ENCODE measurements around the gene CDKL5. TPM values are rescaled to one million over a fixed set of nuclear protein-coding genes. Genes with fewer than 3 reads are reported as not detected.

CDKL5 gene
- polyA plus RNA-seq, result 1 to 10 TPM; 1.5 to 1.6 TPM

DNA sequence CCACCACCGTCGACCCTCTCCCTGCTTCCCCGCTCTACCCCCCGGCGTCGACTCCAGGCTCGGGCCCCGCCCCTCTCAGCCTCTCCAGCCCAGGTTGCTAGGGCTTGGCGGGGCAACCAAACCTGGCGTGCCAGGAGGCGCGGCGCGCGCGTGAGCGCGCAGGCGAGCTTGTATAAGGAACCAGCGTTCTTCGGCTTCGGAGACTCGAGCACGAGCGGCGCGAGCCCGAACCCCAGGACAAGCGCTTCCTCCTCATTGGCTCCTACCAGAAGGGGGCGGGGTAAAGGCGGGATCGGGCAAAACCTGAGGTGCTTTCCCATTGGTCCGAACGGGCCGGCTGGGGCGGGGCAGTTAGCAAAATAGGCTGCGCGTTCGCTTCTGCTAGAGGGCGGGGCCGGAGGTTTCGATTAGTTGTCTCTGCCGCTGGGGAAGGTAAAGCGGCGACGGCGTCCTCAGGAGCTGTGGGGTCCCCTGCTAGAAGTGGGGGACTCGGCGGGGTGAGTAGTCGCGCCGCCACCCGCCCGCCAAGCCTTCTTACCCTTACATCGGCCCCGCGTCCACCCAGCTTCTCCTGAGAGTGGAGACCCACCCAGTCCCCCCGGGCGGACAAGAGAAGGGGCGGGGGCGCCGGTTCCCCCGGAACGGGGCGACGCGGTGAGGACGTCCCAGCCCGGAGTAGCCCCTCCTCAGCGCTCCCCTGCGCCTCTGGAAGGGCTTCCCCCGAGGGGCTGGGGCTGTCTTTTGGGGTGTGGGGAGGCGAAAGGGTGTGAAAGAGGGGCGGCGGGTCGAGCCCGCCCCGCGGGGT, at the start of gene CDKL5:
Gene CDKL5, plus strand, starts transcription at position 410 of the 805 bp plus-strand sequence. CDS start 81,489 bp downstream, outside the sequence.
- Histone ChIP-seq H3K27ac (ENCODE audit: low read depth in 2 of 2, low read length in 1 of 2) (peak within 1 kb of the TSS; percentile 84 to 85), H3K9me3 (ENCODE audit: control insufficient read depth in 2 of 2, insufficient read depth in 1 of 2, low read depth in 1 of 2, low read length in 1 of 2) (no peaks in the 10 kb centered on the region), H3K27me3 (ENCODE audit: control insufficient read depth in 1 of 2, insufficient read depth in 2 of 2, low read length in 2 of 2) (peaks cover 0 to 3% of the 10 kb centered on the region in 2 donors), H3K36me3 (ENCODE audit: control insufficient read depth in 2 of 2, insufficient read depth in 2 of 2, low read length in 1 of 2) (no peaks in the 10 kb centered on the region), H3K4me3 (ENCODE audit: low read depth in 1 of 2, low read length in 2 of 2) (peak within 1 kb of the TSS; percentile 74 to 82), H3K4me1 (ENCODE audit: control insufficient read depth in 2 of 2, insufficient read depth in 2 of 2, low read length in 1 of 2) (no peaks in the 10 kb centered on the region)
- WGBS, 2 donors, result 1 to 20% methylated on average over 73 to 79 of the region's 79 CpGs

DNA sequence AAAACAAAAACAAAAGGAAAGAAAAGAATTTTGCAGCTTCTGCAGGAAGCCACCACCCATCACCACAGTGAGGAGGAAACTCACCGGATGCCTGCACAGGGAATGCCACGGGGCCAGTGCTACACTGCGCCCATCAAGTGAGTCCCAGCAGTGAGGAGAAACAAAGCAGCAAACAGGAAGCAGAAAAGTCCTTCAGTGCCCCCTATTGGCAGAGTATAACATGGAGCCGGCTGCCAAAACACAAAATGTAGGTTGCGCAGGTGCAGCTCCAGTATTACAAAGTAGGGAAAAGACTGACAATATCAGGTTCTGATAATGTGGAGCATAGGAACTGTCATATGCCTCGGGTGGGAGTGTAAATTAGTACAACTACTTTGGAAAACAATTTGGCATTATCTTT, 47.6 kb upstream of the CDKL5 start:
- Histone ChIP-seq H3K4me3 (ENCODE audit: low read depth in 1 of 2, low read length in 2 of 2) (no peak overlapping the region), H3K4me1 (ENCODE audit: control insufficient read depth in 2 of 2, insufficient read depth in 2 of 2, low read length in 1 of 2) (no peaks in the 10 kb centered on the region), H3K27me3 (ENCODE audit: control insufficient read depth in 1 of 2, insufficient read depth in 2 of 2, low read length in 2 of 2) (no peaks in the 10 kb centered on the region), H3K9me3 (ENCODE audit: control insufficient read depth in 2 of 2, insufficient read depth in 1 of 2, low read depth in 1 of 2, low read length in 1 of 2) (no peaks in the 10 kb centered on the region), H3K27ac (ENCODE audit: low read depth in 2 of 2, low read length in 1 of 2) (no peak overlapping the region), H3K36me3 (ENCODE audit: control insufficient read depth in 2 of 2, insufficient read depth in 2 of 2, low read length in 1 of 2) (no peaks in the 10 kb centered on the region)
- WGBS, 2 donors, result 20 to 34% methylated on average over 6 of the region's 6 CpGs

DNA sequence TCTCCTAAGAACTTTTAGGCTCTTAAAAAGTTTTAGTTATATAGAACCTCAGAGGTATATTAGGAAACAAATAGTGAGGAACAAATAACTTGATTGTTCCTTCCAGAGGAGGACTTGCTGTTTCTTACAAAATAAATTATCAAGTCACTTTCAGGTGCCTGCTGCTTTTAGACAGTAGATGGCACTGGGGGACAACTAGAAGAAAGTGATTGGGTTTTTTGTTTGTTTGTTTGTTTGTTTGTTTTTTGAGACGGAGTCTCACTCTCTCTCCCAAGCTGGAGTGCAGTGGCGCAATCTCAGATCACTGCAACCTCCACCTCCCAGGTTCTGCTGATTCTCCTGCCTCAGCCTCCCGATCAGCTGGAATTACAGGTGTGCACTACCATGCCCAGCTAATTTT, 35.4 kb upstream of the CDKL5 start:
- no peaks in the 10 kb centered on the region for H3K4me1 ChIP-seq (ENCODE audit: control insufficient read depth in 2 of 2, insufficient read depth in 2 of 2, low read length in 1 of 2)
- H3K27me3 ChIP-seq (ENCODE audit: control insufficient read depth in 1 of 2, insufficient read depth in 2 of 2, low read length in 2 of 2), result no peaks in the 10 kb centered on the region
- H3K36me3 ChIP-seq (ENCODE audit: control insufficient read depth in 2 of 2, insufficient read depth in 2 of 2, low read length in 1 of 2), result no peaks in the 10 kb centered on the region
- no peak overlapping the region for H3K4me3 ChIP-seq (ENCODE audit: low read depth in 1 of 2, low read length in 2 of 2)
- no peaks in the 10 kb centered on the region for H3K9me3 ChIP-seq (ENCODE audit: control insufficient read depth in 2 of 2, insufficient read depth in 1 of 2, low read depth in 1 of 2, low read length in 1 of 2)
- 60 to 62% methylated on average over 3 of the region's 3 CpGs for WGBS, 2 donors
- H3K27ac ChIP-seq (ENCODE audit: low read depth in 2 of 2, low read length in 1 of 2), result no peak overlapping the region

DNA sequence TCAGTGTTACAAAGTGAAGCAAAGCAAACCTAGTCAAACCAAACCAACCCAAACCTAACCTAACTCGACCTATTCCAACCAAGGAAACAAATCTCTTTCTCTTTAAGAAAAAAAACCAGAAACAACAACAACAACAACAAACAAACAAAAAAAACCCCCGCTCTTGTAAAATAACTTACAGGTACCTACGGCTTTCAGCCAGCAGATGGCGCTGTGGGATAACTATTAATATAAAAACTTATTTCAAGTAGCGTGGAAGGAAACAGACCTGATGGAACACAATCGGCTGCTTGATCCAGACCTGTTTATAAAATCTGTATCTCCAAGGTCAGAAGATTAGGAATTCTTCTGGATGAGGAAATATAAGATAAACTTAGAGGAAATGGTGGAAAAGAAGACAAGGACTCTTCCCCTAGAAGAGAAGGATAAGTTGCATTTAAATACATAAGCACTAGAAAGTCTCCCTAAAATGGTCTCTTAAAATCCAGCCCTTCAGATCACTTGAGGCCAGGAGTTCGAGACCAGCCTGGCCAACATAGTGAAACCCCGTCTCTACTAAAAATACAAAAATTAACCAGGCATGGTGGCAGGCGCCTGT, 34.4 kb upstream of the CDKL5 start:
- no peaks in the 10 kb centered on the region for H3K4me1 ChIP-seq (ENCODE audit: control insufficient read depth in 2 of 2, insufficient read depth in 2 of 2, low read length in 1 of 2)
- H3K36me3 ChIP-seq (ENCODE audit: control insufficient read depth in 2 of 2, insufficient read depth in 2 of 2, low read length in 1 of 2), result no peaks in the 10 kb centered on the region
- no peak overlapping the region for H3K4me3 ChIP-seq (ENCODE audit: low read depth in 1 of 2, low read length in 2 of 2)
- no peaks in the 10 kb centered on the region for H3K9me3 ChIP-seq (ENCODE audit: control insufficient read depth in 2 of 2, insufficient read depth in 1 of 2, low read depth in 1 of 2, low read length in 1 of 2)
- H3K27me3 ChIP-seq (ENCODE audit: control insufficient read depth in 1 of 2, insufficient read depth in 2 of 2, low read length in 2 of 2), result no peaks in the 10 kb centered on the region
- no peak overlapping the region for H3K27ac ChIP-seq (ENCODE audit: low read depth in 2 of 2, low read length in 1 of 2)
- WGBS, 2 donors, result 21 to 26% methylated on average over 9 of the region's 9 CpGs

DNA sequence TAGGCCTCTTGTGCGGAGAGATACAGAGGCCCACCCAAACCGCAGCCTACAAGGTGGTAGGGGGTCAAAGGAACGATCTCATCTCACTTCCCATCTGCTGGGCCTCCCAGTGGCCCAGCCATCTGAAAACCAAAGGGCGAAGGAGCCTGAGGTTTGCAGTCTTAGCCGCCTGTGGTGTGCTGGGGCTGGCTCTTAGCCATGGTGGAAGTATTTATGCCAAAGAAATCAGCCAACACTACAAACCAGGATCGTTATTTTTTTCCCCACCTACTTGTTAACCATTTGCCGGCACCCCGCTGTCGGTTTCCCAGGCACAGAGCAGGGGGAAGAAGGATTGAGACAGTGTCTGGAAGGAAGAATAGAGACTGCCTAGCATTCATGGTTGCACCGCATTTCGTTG, 30.9 kb upstream of the CDKL5 start:
- Histone ChIP-seq H3K9me3 (ENCODE audit: control insufficient read depth in 2 of 2, insufficient read depth in 1 of 2, low read depth in 1 of 2, low read length in 1 of 2) (no peaks in the 10 kb centered on the region), H3K4me1 (ENCODE audit: control insufficient read depth in 2 of 2, insufficient read depth in 2 of 2, low read length in 1 of 2) (no peaks in the 10 kb centered on the region), H3K4me3 (ENCODE audit: low read depth in 1 of 2, low read length in 2 of 2) (no peak overlapping the region), H3K27ac (ENCODE audit: low read depth in 2 of 2, low read length in 1 of 2) (no peak overlapping the region), H3K36me3 (ENCODE audit: control insufficient read depth in 2 of 2, insufficient read depth in 2 of 2, low read length in 1 of 2) (no peaks in the 10 kb centered on the region), H3K27me3 (ENCODE audit: control insufficient read depth in 1 of 2, insufficient read depth in 2 of 2, low read length in 2 of 2) (no peaks in the 10 kb centered on the region)
- 74 to 77% methylated on average over 11 of the region's 11 CpGs for WGBS, 2 donors

DNA sequence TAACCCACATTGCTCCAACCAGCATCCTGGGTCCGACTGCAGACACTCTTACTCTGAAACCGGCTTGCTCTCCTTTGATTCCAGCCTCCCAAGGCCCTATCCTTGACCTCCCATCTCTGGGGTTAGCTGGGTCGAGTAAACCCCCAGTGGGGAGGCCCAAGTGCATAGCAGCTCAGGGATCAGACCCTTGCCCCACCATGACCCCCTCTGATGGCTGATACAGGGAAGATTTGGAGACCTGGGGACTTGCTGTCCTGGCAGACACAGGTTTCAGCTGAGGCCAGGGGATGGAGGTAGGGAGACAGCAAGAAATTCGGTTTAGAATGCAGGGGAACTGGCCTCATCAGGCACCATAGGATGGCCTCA, 23.6 kb upstream of the CDKL5 start:
- WGBS, 2 donors, result 68 to 80% methylated on average over 4 of the region's 4 CpGs
- H3K27ac ChIP-seq (ENCODE audit: low read depth in 2 of 2, low read length in 1 of 2), result no peak overlapping the region
- no peaks in the 10 kb centered on the region for H3K36me3 ChIP-seq (ENCODE audit: control insufficient read depth in 2 of 2, insufficient read depth in 2 of 2, low read length in 1 of 2)
- H3K27me3 ChIP-seq (ENCODE audit: control insufficient read depth in 1 of 2, insufficient read depth in 2 of 2, low read length in 2 of 2), result no peaks in the 10 kb centered on the region
- H3K9me3 ChIP-seq (ENCODE audit: control insufficient read depth in 2 of 2, insufficient read depth in 1 of 2, low read depth in 1 of 2, low read length in 1 of 2), result no peaks in the 10 kb centered on the region
- H3K4me3 ChIP-seq (ENCODE audit: low read depth in 1 of 2, low read length in 2 of 2), result no peak overlapping the region
- no peaks in the 10 kb centered on the region for H3K4me1 ChIP-seq (ENCODE audit: control insufficient read depth in 2 of 2, insufficient read depth in 2 of 2, low read length in 1 of 2)

DNA sequence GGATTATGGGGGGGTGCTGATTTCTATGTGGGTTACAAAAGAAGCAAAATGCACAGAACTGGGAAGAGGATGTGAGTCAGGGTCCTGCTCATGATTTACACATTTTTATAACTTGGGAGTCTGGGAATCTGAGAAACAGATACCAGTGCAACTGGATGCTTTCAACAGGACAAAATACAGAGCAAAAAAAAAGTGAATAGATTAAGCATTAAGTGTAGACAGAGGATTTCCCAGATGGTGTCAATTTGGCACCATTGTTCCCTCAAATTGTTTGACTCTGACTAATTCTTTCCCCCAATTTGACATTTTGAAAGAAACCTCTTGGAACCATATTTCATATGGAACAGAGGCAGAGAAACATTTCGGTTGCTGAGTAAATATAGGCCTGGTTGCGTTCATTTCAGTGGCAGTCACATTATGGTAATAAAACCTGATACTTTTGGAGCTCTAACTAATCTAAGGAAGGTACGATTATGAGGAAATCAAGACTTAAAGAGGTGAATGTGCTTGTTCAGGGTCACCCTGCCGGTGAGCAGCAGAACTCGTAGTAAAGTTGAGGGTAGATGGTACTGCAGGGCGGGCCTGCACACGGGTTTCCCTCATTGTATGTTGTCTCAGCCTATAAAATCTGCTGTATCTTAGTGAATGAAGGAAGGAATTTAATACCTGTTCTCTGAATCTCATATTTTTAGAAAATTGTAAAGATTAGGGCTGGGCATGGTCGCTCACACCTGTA, 18.7 kb upstream of the CDKL5 start:
- H3K9me3 ChIP-seq (ENCODE audit: control insufficient read depth in 2 of 2, insufficient read depth in 1 of 2, low read depth in 1 of 2, low read length in 1 of 2), result no peaks in the 10 kb centered on the region
- H3K36me3 ChIP-seq (ENCODE audit: control insufficient read depth in 2 of 2, insufficient read depth in 2 of 2, low read length in 1 of 2), result no peaks in the 10 kb centered on the region
- H3K4me3 ChIP-seq (ENCODE audit: low read depth in 1 of 2, low read length in 2 of 2), result no peak overlapping the region
- H3K4me1 ChIP-seq (ENCODE audit: control insufficient read depth in 2 of 2, insufficient read depth in 2 of 2, low read length in 1 of 2), result no peaks in the 10 kb centered on the region
- H3K27me3 ChIP-seq (ENCODE audit: control insufficient read depth in 1 of 2, insufficient read depth in 2 of 2, low read length in 2 of 2), result no peaks in the 10 kb centered on the region
- H3K27ac ChIP-seq (ENCODE audit: low read depth in 2 of 2, low read length in 1 of 2), result no peak overlapping the region
- WGBS, 2 donors, result 79 to 80% methylated on average over 8 of the region's 8 CpGs

DNA sequence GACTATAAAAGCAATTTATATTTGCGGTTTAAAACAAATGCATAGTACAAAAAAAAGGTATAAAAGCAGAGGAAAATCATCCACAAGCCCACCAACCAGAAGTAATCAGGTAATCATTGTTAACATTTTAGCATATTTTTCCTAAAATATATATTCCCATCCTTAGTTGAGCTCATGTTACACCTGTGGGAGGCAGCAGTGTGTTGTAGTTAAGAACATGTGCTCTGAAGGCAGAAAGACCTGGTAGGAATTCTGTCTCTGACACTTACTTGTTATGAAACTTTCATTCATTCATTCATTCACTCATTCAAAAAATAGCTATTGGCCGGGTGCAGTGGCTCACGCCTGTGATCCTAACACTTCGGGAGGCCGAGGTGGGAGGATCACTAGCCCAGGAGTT, 15.4 kb upstream of the CDKL5 start:
- H3K9me3 ChIP-seq (ENCODE audit: control insufficient read depth in 2 of 2, insufficient read depth in 1 of 2, low read depth in 1 of 2, low read length in 1 of 2), result no peaks in the 10 kb centered on the region
- no peaks in the 10 kb centered on the region for H3K36me3 ChIP-seq (ENCODE audit: control insufficient read depth in 2 of 2, insufficient read depth in 2 of 2, low read length in 1 of 2)
- H3K4me1 ChIP-seq (ENCODE audit: control insufficient read depth in 2 of 2, insufficient read depth in 2 of 2, low read length in 1 of 2), result no peaks in the 10 kb centered on the region
- H3K4me3 ChIP-seq (ENCODE audit: low read depth in 1 of 2, low read length in 2 of 2), result no peak overlapping the region
- H3K27me3 ChIP-seq (ENCODE audit: control insufficient read depth in 1 of 2, insufficient read depth in 2 of 2, low read length in 2 of 2), result no peaks in the 10 kb centered on the region
- H3K27ac ChIP-seq (ENCODE audit: low read depth in 2 of 2, low read length in 1 of 2), result no peak overlapping the region
- 86 to 90% methylated on average over 5 of the region's 5 CpGs for WGBS, 2 donors

DNA sequence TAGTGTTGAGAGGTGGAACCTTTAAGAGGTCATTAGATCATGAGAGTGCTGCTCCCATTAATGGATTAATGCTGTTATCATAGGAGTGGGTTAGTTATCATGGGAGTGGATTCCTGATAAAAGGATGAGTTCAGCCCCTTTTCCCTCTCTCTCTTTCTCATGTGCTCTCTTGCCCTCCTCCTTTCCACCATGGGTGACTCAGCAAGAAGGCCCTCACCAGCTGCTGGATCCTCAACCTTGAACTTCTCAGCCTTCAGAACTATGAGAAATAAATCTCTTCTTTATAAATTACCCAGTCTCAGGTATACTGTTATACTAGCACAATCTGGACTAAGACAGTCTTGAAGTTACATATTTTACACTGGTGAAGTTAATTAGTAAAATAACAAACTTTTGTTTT, 10.0 kb upstream of the CDKL5 start:
- no peaks in the 10 kb centered on the region for H3K4me1 ChIP-seq (ENCODE audit: control insufficient read depth in 2 of 2, insufficient read depth in 2 of 2, low read length in 1 of 2)
- H3K27me3 ChIP-seq (ENCODE audit: control insufficient read depth in 1 of 2, insufficient read depth in 2 of 2, low read length in 2 of 2), result peaks cover 0 to 4% of the 10 kb centered on the region in 2 donors
- no peak overlapping the region for H3K27ac ChIP-seq (ENCODE audit: low read depth in 2 of 2, low read length in 1 of 2)
- H3K9me3 ChIP-seq (ENCODE audit: control insufficient read depth in 2 of 2, insufficient read depth in 1 of 2, low read depth in 1 of 2, low read length in 1 of 2), result no peaks in the 10 kb centered on the region
- H3K36me3 ChIP-seq (ENCODE audit: control insufficient read depth in 2 of 2, insufficient read depth in 2 of 2, low read length in 1 of 2), result no peaks in the 10 kb centered on the region
- no peak overlapping the region for H3K4me3 ChIP-seq (ENCODE audit: low read depth in 1 of 2, low read length in 2 of 2)
